HCT116 (cell line): ENCODE measurements around the gene PIEZO2. TPM values are rescaled to one million over a fixed set of nuclear protein-coding genes. Genes with fewer than 3 reads are reported as not detected.

Experiments used
- ATAC-seq: fragments of 200-7000 bp; cut with Tn5 transposase; 2 replicates; pipeline ENCODE4 v1.9.1; 2020; ENCODE audit warnings: mild to moderate bottlenecking, moderate library complexity
- BruUV-seq: library from RNA; stranded (reverse); fragments of 400-500 nt; replicated peaks from 2 replicates; lab custom pipeline; 2021; lab: Mats Ljungman, UMichigan
- CTCF ChIA-PET: fragments of 300-600 bp; sonication (Branson Sonifier 250); formaldehyde crosslinking; loops from one replicate; lab custom pipeline; 2021; ENCODE audit warnings: antibody characterized with exemption; lab: Charles Lee
- POLR2A ChIA-PET: fragments of 300-600, 350-600 bp; sonication (Branson Sonifier 250); formaldehyde crosslinking; loops from one replicate; lab custom pipeline; 2021; ENCODE audit warnings: antibody characterized with exemption; lab: Charles Lee
- RAD21 ChIA-PET, 2 experiments: fragments of 300-600 bp; sonication (Branson Sonifier 250); formaldehyde crosslinking; loops; one replicate each; lab custom pipeline; 2023; ENCODE audit warnings: low total read pairs in 2 of 2; ENCODE audit not compliant: uncharacterized antibody in 2 of 2, unreplicated experiment in 2 of 2, low non-redundant PET in 1 of 2; lab: Charles Lee
- DNase-seq: peaks from one replicate; pipeline ENCODE4 v3.0.0-alpha.2; 2010; ENCODE audit warnings: low read depth, low spot score
- H2AFZ ChIP-seq: fragments of 200-600 bp; shearing (Covaris generic), sonication (generic); 2 replicates; pipeline ENCODE4 v1.6.1; 2017; ENCODE audit warnings: low read depth, mixed run types, mixed read lengths, antibody characterized with exemption, low read length; ENCODE audit not compliant: poor library complexity, severe bottlenecking
- H3K27ac ChIP-seq: 2 replicates; pipeline ENCODE4 v1.5.1; 2012; ENCODE audit warnings: low read depth, low read length
- H3K27me3 ChIP-seq: fragments of 200-600 bp; sonication (generic); 2 replicates; pipeline ENCODE4 v1.6.1; 2016; ENCODE audit warnings: mixed run types, low read length, mixed read lengths; ENCODE audit not compliant: insufficient read depth
- H3K36me3 ChIP-seq, 2 experiments: fragments of 200-500 bp in 1 of 2; fragments of 200-600 bp in 1 of 2; sonication (Bioruptor generic) in 1 of 2; sonication (generic) in 1 of 2; 2 replicates each; pipeline versions ENCODE4 v1.5.1 to v1.6.1; 2014 to 2016; ENCODE audit warnings: low read length in 2 of 2, inconsistent platforms in 1 of 2, mixed read lengths in 1 of 2, mixed run types in 1 of 2; ENCODE audit not compliant: insufficient read depth in 2 of 2, control insufficient read depth in 1 of 2
- H3K4me1 ChIP-seq, 2 experiments: fragments of 200-600 bp in 1 of 2; sonication (generic) in 1 of 2; 2 replicates each; pipeline versions ENCODE4 v1.5.1 to v1.6.1; 2012 to 2017; ENCODE audit warnings: low read length in 2 of 2, inconsistent platforms in 1 of 2, mild to moderate bottlenecking in 1 of 2, mixed read lengths in 1 of 2, mixed run types in 1 of 2, moderate library complexity in 1 of 2; ENCODE audit not compliant: insufficient read depth in 2 of 2, control insufficient read depth in 1 of 2
- H3K4me2 ChIP-seq: fragments of 200-600 bp; sonication (generic); 2 replicates; pipeline ENCODE4 v1.6.1; 2017; ENCODE audit warnings: mixed run types, low read length, mixed read lengths
- H3K4me3 ChIP-seq, 2 experiments: fragments of 200-600 bp in 1 of 2; sonication (generic) in 1 of 2; replicated peaks in 1 of 2; 2 replicates each; pipeline ENCODE4 v1.5.1; 2011 to 2016; ENCODE audit warnings: low read length in 2 of 2, control low read depth in 1 of 2, low read depth in 1 of 2, mild to moderate bottlenecking in 1 of 2, mixed read lengths in 1 of 2, mixed run types in 1 of 2
- H3K79me2 ChIP-seq: fragments of 200-600 bp; sonication (generic); 2 replicates; pipeline ENCODE4 v1.6.1; 2017; ENCODE audit warnings: mild to moderate bottlenecking, mixed run types, low read length, moderate library complexity, mixed read lengths; ENCODE audit not compliant: insufficient read depth
- H3K9ac ChIP-seq: fragments of 200-600 bp; sonication (generic); 2 replicates; pipeline ENCODE4 v1.6.1; 2016; ENCODE audit warnings: low read length, mixed read lengths
- H3K9me2 ChIP-seq: fragments of 200-600 bp; sonication (generic), shearing (Covaris generic); 2 replicates; pipeline ENCODE4 v1.6.1; 2017; ENCODE audit warnings: mixed run types, mild to moderate bottlenecking, moderate library complexity; ENCODE audit not compliant: insufficient read depth
- H3K9me3 ChIP-seq, 2 experiments: fragments of 200-500 bp in 1 of 2; fragments of 200-600 bp in 1 of 2; sonication (Bioruptor generic) in 1 of 2; sonication (generic) in 1 of 2; 2 replicates each; pipeline ENCODE4 v1.6.1; 2014 to 2017; ENCODE audit warnings: low read length in 2 of 2, mixed read lengths in 2 of 2, inconsistent platforms in 1 of 2, low read depth in 1 of 2, mild to moderate bottlenecking in 1 of 2, mixed run types in 1 of 2, moderate library complexity in 1 of 2; ENCODE audit not compliant: control insufficient read depth in 1 of 2, insufficient read depth in 1 of 2
- H4K20me1 ChIP-seq: fragments of 200-600 bp; sonication (generic), shearing (Covaris generic); 2 replicates; pipeline ENCODE4 v1.6.1; 2017; ENCODE audit warnings: mixed run types, mild to moderate bottlenecking, moderate library complexity; ENCODE audit not compliant: insufficient read depth
- CTCF ChIP-seq, 3 experiments: fragments of 200-600 bp in 1 of 3; sonication (generic) in 1 of 3; IDR thresholded peaks in 2 of 3; conservative IDR thresholded peaks in 1 of 3; 2 replicates each; pipeline ENCODE4 v1.5.1; 2012 to 2017; ENCODE audit warnings: low read depth in 2 of 3, low read length in 2 of 3, antibody characterized with exemption in 1 of 3, borderline replicate concordance in 1 of 3, control low read depth in 1 of 3, mild to moderate bottlenecking in 1 of 3, mixed read lengths in 1 of 3, mixed run types in 1 of 3, moderate library complexity in 1 of 3; ENCODE audit not compliant: insufficient read depth in 1 of 3
- EGR1 ChIP-seq: IDR thresholded peaks from 2 replicates; pipeline ENCODE4 v1.6.1; 2012; ENCODE audit warnings: low read depth
- ELF1 ChIP-seq: IDR thresholded peaks from 2 replicates; pipeline ENCODE4 v1.6.1; 2012; ENCODE audit warnings: low read depth, borderline replicate concordance
- POLR2A ChIP-seq: IDR thresholded peaks from 2 replicates; pipeline ENCODE4 v1.7.0; 2011; ENCODE audit warnings: borderline replicate concordance; ENCODE audit not compliant: insufficient read depth, insufficient read length; ENCODE audit errors: extremely low read depth
- POLR2AphosphoS5 ChIP-seq: IDR thresholded peaks from 2 replicates; pipeline ENCODE4 v1.6.1; 2011; ENCODE audit warnings: mild to moderate bottlenecking, low read depth, low read length, moderate library complexity
- TCF7L2 ChIP-seq: IDR thresholded peaks from 2 replicates; pipeline ENCODE4 v1.7.0; 2011; ENCODE audit warnings: borderline replicate concordance, inconsistent platforms; ENCODE audit not compliant: insufficient read depth, insufficient read length; ENCODE audit errors: extremely low read depth
- YY1 ChIP-seq: IDR thresholded peaks from 2 replicates; pipeline ENCODE4 v1.6.1; 2011; ENCODE audit warnings: low read length, low read depth, moderate library complexity, mild to moderate bottlenecking; ENCODE audit not compliant: insufficient replicate concordance; ENCODE audit errors: extremely low read depth
- ZNF274 ChIP-seq: fragments of 200-500 bp; sonication (Bioruptor generic); IDR thresholded peaks from 2 replicates; pipeline ENCODE4 v1.6.1; 2014; ENCODE audit warnings: mild to moderate bottlenecking, low read depth, low read length, inconsistent platforms
- intact Hi-C: fragments of 100-400 bp; cut with micrococcal nuclease; formaldehyde crosslinking; loops from 2 replicates; pipeline ENCODE4 v1.10.0; 2022
- total RNA-seq: library from RNA; stranded (reverse); gene quantifications from one replicate; pipeline ENCODE4 v1.2.1, GENCODE V29; 2021; ENCODE audit not compliant: unreplicated experiment
- TF ChIP-seq, protein P1 (sequence below): IDR thresholded peaks from 2 replicates; pipeline ENCODE4 v1.6.1; 2011; ENCODE audit warnings: mild to moderate bottlenecking, low read length, moderate library complexity; ENCODE audit not compliant: insufficient replicate concordance; ENCODE audit errors: extremely low read depth
- TF ChIP-seq, protein P2 (sequence below): IDR thresholded peaks from 2 replicates; pipeline ENCODE4 v1.6.1; 2012

The PIEZO2 gene
- total RNA-seq, 1 experiment from 2014 or later: 0.34 TPM

GRCh38 chr18:10892786-10893185, 256.6 kb downstream of the PIEZO2 start:
- no peaks in the 10 kb centered on the region for H3K4me1 ChIP-seq
- CTCF ChIA-PET: no interaction called here
- TF ChIP-seq, protein P1, sequence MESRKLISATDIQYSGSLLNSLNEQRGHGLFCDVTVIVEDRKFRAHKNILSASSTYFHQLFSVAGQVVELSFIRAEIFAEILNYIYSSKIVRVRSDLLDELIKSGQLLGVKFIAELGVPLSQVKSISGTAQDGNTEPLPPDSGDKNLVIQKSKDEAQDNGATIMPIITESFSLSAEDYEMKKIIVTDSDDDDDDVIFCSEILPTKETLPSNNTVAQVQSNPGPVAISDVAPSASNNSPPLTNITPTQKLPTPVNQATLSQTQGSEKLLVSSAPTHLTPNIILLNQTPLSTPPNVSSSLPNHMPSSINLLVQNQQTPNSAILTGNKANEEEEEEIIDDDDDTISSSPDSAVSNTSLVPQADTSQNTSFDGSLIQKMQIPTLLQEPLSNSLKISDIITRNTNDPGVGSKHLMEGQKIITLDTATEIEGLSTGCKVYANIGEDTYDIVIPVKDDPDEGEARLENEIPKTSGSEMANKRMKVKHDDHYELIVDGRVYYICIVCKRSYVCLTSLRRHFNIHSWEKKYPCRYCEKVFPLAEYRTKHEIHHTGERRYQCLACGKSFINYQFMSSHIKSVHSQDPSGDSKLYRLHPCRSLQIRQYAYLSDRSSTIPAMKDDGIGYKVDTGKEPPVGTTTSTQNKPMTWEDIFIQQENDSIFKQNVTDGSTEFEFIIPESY: no peak
- no peak for TF ChIP-seq ELF1
- TF ChIP-seq CTCF (IDR thresholded peaks at IDR 0.05 in 2 of 3, conservative IDR thresholded peaks at IDR 0.05 in 1 of 3; ENCODE audit: borderline replicate concordance in 1 of 3, insufficient read depth in 1 of 3, low read depth in 2 of 3, low read length in 2 of 3): no peak
- TF ChIP-seq POLR2AphosphoS5: no peak
- H3K27me3 ChIP-seq: peaks cover 9% of the 10 kb centered on the region; the same call in 1 of the 2 replicates
- no TSS peak for BruUV-seq
- no peaks in the 10 kb centered on the region for H3K9me2 ChIP-seq
- RAD21 ChIA-PET: no interaction called here
- no peaks in the 10 kb centered on the region for H3K79me2 ChIP-seq
- no peaks in the 10 kb centered on the region for H4K20me1 ChIP-seq
- no peak overlapping the region for H3K4me2 ChIP-seq
- POLR2A ChIA-PET: no interaction called here
- H3K4me3 ChIP-seq: no peak overlapping the region
- DNase-seq (no peak), ATAC-seq (no peak)
- H3K36me3 ChIP-seq: no peaks in the 10 kb centered on the region
- H3K9me3 ChIP-seq: no peaks in the 10 kb centered on the region
- H3K9ac ChIP-seq: no peak overlapping the region
- no peak overlapping the region for H2AFZ ChIP-seq
- H3K27ac ChIP-seq: no peak overlapping the region
- intact Hi-C loops: no loop called here

DNA sequence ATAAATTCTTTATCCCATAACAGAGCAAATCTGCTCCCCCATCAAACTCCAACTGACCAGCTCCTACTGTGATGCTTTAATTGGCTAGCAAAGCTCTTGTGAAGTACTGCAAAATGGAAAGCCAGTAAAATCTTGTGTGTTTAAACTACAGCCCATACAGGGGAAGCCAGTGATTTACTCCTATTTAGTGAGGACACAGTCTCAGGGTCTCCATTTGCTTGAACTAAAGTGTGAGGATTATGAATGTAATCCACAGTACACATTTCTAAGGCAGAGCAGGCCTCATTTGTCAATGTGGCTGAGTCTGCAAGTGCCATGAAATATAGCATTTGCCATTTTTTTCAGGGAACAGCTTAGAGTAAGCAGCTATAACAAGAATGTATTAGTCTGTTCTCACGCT, 259.3 kb downstream of the PIEZO2 start:
- no peak for DNase-seq
- TF ChIP-seq EGR1: no peak
- no peak for TF ChIP-seq CTCF (IDR thresholded peaks at IDR 0.05 in 2 of 3, conservative IDR thresholded peaks at IDR 0.05 in 1 of 3; ENCODE audit: borderline replicate concordance in 1 of 3, insufficient read depth in 1 of 3, low read depth in 2 of 3, low read length in 2 of 3)
- no peak for TF ChIP-seq POLR2A
- no peak for TF ChIP-seq TCF7L2
- TF ChIP-seq YY1: no peak
- TF ChIP-seq, protein P2, sequence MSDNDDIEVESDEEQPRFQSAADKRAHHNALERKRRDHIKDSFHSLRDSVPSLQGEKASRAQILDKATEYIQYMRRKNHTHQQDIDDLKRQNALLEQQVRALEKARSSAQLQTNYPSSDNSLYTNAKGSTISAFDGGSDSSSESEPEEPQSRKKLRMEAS: no peak
- no peak for TF ChIP-seq ZNF274
- TF ChIP-seq, all 23 proteins: peak for 0
- Histone ChIP-seq H3K9me2 (no peaks in the 10 kb centered on the region), H4K20me1 (no peaks in the 10 kb centered on the region), H3K4me1 (no peaks in the 10 kb centered on the region), H3K79me2 (no peaks in the 10 kb centered on the region), H3K27ac (no peak overlapping the region), H3K9ac (no peak overlapping the region), H2AFZ (no peak overlapping the region), H3K9me3 (no peaks in the 10 kb centered on the region), H3K36me3 (no peaks in the 10 kb centered on the region), H3K27me3 (peaks cover 9% of the 10 kb centered on the region; the same call in 1 of the 2 replicates), H3K4me2 (no peak overlapping the region), H3K4me3 (no peak overlapping the region)
- RAD21 ChIA-PET: no interaction called here
- ATAC-seq: no peak
- CTCF ChIA-PET: no interaction called here
- intact Hi-C loops: no loop called here
- BruUV-seq: no TSS peak
- POLR2A ChIA-PET: no interaction called here
